Suprapubic skin (tissue), 4 donors: ENCODE measurements around the gene ARFGAP1.

Experiments
- POLR2A ChIP-seq, 2 donors: fragments of 450-650 bp; IDR thresholded peaks; one replicate each; pipeline ENCODE4 v1.6.1; 2017; ENCODE audit warnings: antibody characterized with exemption in 2 of 2, mild to moderate bottlenecking in 2 of 2, moderate library complexity in 2 of 2
- POLR2AphosphoS5 ChIP-seq, 3 donors: sonication (generic); formaldehyde crosslinking; IDR thresholded peaks; one replicate each; pipeline ENCODE4 v1.6.1; 2017; ENCODE audit warnings: antibody characterized with exemption in 3 of 3
- TF ChIP-seq, protein P1 (sequence below), 2 donors: fragments of 200-600 bp in 1 of 2; fragments of 450-650 bp in 1 of 2; sonication (generic) in 1 of 2; IDR thresholded peaks; one replicate each; pipeline ENCODE4 v1.5.1; 2016 to 2019; ENCODE audit warnings: antibody characterized with exemption in 2 of 2, mild to moderate bottlenecking in 1 of 2, moderate library complexity in 1 of 2

DNA sequence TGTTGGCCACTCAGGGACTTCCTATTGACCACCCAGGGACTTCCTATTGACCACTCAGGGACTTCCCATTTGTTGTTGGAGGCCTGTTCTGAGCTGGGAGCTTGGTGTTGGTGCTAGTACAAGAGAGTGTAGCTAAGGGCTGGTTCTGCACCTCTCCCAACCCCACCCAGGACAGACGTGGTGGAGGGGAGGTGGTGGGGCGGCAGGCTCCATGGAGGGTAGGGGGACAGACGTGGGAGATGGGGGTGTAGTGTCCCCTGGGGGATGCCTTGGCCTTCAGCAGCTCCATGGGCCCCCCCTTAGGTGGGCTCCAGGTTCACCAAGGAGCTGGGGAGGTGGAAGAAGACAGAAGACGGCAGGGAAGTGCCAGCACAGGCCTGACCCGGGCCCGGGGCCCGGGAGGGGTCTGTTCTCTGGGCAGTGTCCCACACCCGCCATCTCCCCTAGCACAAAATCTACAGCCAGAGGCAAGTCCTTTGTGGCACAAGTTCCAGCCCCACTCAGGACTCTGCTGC lies 54.7 kb downstream of the ARFGAP1 start:
- TF ChIP-seq POLR2A (IDR thresholded peaks at IDR 0.05) (no peak), POLR2AphosphoS5 (IDR thresholded peaks at IDR 0.05) (no peak)
- TF ChIP-seq, protein P1, sequence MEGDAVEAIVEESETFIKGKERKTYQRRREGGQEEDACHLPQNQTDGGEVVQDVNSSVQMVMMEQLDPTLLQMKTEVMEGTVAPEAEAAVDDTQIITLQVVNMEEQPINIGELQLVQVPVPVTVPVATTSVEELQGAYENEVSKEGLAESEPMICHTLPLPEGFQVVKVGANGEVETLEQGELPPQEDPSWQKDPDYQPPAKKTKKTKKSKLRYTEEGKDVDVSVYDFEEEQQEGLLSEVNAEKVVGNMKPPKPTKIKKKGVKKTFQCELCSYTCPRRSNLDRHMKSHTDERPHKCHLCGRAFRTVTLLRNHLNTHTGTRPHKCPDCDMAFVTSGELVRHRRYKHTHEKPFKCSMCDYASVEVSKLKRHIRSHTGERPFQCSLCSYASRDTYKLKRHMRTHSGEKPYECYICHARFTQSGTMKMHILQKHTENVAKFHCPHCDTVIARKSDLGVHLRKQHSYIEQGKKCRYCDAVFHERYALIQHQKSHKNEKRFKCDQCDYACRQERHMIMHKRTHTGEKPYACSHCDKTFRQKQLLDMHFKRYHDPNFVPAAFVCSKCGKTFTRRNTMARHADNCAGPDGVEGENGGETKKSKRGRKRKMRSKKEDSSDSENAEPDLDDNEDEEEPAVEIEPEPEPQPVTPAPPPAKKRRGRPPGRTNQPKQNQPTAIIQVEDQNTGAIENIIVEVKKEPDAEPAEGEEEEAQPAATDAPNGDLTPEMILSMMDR (IDR thresholded peaks at IDR 0.05): no peak
